NCI-H2196 treated with DMSO at 0.1 percent for 48 hours (cell line): ENCODE results near the gene EPN1.

Experiments
- DNase-seq: peaks from one replicate; lab custom pipeline; 2025; ENCODE audit not compliant: unreplicated experiment; lab: John Stamatoyannopoulos, UW

The EPN1 gene

GRCh38 chr19:55660404-55660803 lies 14.6 kb upstream of the EPN1 start:
- DNase-seq = no peak

- no peak for DNase-seq
Measured at GRCh38 chr19:55660991-55661390, 14.0 kb upstream of the EPN1 start.

- no peak for DNase-seq
Measured at GRCh38 chr19:55661826-55662225, 13.2 kb upstream of the EPN1 start.

GRCh38 chr19:55663846-55664536 lies 11.0 kb upstream of the EPN1 start:
- no peak for DNase-seq

GRCh38 chr19:55666343-55667005 lies 8.6 kb upstream of the EPN1 start:
- DNase-seq = no peak

- no peak for DNase-seq
Measured at GRCh38 chr19:55667006-55667381, 8.0 kb upstream of the EPN1 start.

GRCh38 chr19:55667511-55667910 lies 7.5 kb upstream of the EPN1 start:
- DNase-seq = no peak

GRCh38 chr19:55667958-55668357 lies 7.1 kb upstream of the EPN1 start:
- no peak for DNase-seq

- DNase-seq = no peak
Measured at GRCh38 chr19:55668603-55669348, 6.2 kb upstream of the EPN1 start.

- DNase-seq = no peak
Measured at GRCh38 chr19:55669418-55670279, 5.4 kb upstream of the EPN1 start.

GRCh38 chr19:55670280-55671053 lies 4.6 kb upstream of the EPN1 start:
- DNase-seq = no peak

- DNase-seq = no peak
Measured at GRCh38 chr19:55671054-55671378, 4.0 kb upstream of the EPN1 start.

GRCh38 chr19:55672418-55672817 lies 2.6 kb upstream of the EPN1 start:
- DNase-seq = no peak

- DNase-seq = no peak
Measured at GRCh38 chr19:55673465-55673864, 1.6 kb upstream of the EPN1 start.

- DNase-seq = no peak
Measured at GRCh38 chr19:55673889-55674288, 1.1 kb upstream of the EPN1 start.

- DNase-seq = no peak
Measured at GRCh38 chr19:55674459-55674840, 576 bp upstream of the EPN1 start.

- DNase-seq = no peak
Measured at GRCh38 chr19:55675661-55676354, 782 bp downstream of the EPN1 start.

GRCh38 chr19:55676383-55676782 lies 1.4 kb downstream of the EPN1 start:
- no peak for DNase-seq

- DNase-seq = no peak
Measured at GRCh38 chr19:55676889-55677505, 2.0 kb downstream of the EPN1 start.

GRCh38 chr19:55677572-55678028 lies 2.6 kb downstream of the EPN1 start:
- DNase-seq = no peak
